GM18868 (cell line): ENCODE measurements around the gene INPP4B.
A peak's percentile ranks its signal among the peaks of the same experiment; 100 is the strongest.

Source experiments
- ATAC-seq: cut with Tn5 transposase; IDR thresholded peaks from one replicate; pipeline ENCODE4 v1.9.1; 2021; ENCODE audit warnings: mild to moderate bottlenecking, moderate library complexity; ENCODE audit not compliant: unreplicated experiment

The INPP4B gene

GRCh38 chr4:142383800-142384470 is 462.2 kb downstream of the INPP4B start:
- ATAC-seq: no peak

- ATAC-seq: no peak
These were observed 462.7 kb downstream of the INPP4B start for GRCh38 chr4:142383354-142383753.

GRCh38 chr4:142380052-142380602 is 466.0 kb downstream of the INPP4B start:
- ATAC-seq: no peak

- ATAC-seq: no peak
These were observed 466.6 kb downstream of the INPP4B start for GRCh38 chr4:142379277-142380051.

GRCh38 chr4:142378179-142378578 is 467.9 kb downstream of the INPP4B start:
- ATAC-seq: no peak

GRCh38 chr4:142377342-142378091 is 468.6 kb downstream of the INPP4B start:
- peak; percentile 68 for ATAC-seq

GRCh38 chr4:142376204-142376603 is 469.9 kb downstream of the INPP4B start:
- ATAC-seq: no peak

- no peak for ATAC-seq
These were observed 472.5 kb downstream of the INPP4B start for GRCh38 chr4:142373610-142374009.

GRCh38 chr4:142372530-142373260 is 473.4 kb downstream of the INPP4B start:
- no peak for ATAC-seq

- no peak for ATAC-seq
These were observed 477.0 kb downstream of the INPP4B start for GRCh38 chr4:142369141-142369540.

GRCh38 chr4:142367418-142368180 is 478.5 kb downstream of the INPP4B start:
- no peak for ATAC-seq

- ATAC-seq: no peak
These were observed 479.3 kb downstream of the INPP4B start for GRCh38 chr4:142366769-142367181.

GRCh38 chr4:142365391-142365790 is 480.7 kb downstream of the INPP4B start:
- no peak for ATAC-seq

GRCh38 chr4:142363686-142364085 is 482.4 kb downstream of the INPP4B start:
- no peak for ATAC-seq

- no peak for ATAC-seq
These were observed 484.1 kb downstream of the INPP4B start for GRCh38 chr4:142361981-142362380.

GRCh38 chr4:142360657-142361056 is 485.4 kb downstream of the INPP4B start:
- ATAC-seq: no peak

- no peak for ATAC-seq
These were observed 487.4 kb downstream of the INPP4B start for GRCh38 chr4:142358656-142359055.

- ATAC-seq: no peak
These were observed 489.3 kb downstream of the INPP4B start for GRCh38 chr4:142356801-142357200.

- no peak for ATAC-seq
These were observed 489.9 kb downstream of the INPP4B start for GRCh38 chr4:142356118-142356759.
